WERI-Rb-1 (cell line): ENCODE measurements around the gene RGS6.

Source experiments
- DNase-seq: peaks from one replicate; pipeline ENCODE4 v3.0.0-alpha.2; 2020
- H3K27ac ChIP-seq: fragments of 250-450 bp; sonication (Bioruptor Pico); 2 replicates; pipeline ENCODE4 v1.5.1; 2020; ENCODE audit warnings: mild to moderate bottlenecking, moderate library complexity
- H3K27me3 ChIP-seq: fragments of 250-450 bp; sonication (Bioruptor Pico); 2 replicates; pipeline ENCODE4 v1.5.1; 2021; ENCODE audit warnings: mild to moderate bottlenecking, low read depth, moderate library complexity; ENCODE audit not compliant: insufficient read depth, severe bottlenecking
- H3K36me3 ChIP-seq: fragments of 250-450 bp; sonication (Bioruptor Pico); 2 replicates; pipeline ENCODE4 v1.5.1; 2020; ENCODE audit warnings: mild to moderate bottlenecking, moderate library complexity
- H3K4me3 ChIP-seq: 2 replicates; pipeline ENCODE4 v1.5.1; 2011; ENCODE audit warnings: low read depth, mild to moderate bottlenecking, control low read depth, low read length
- H3K9me3 ChIP-seq: fragments of 250-450 bp; sonication (Bioruptor Pico); 2 replicates; pipeline ENCODE4 v1.5.1; 2021; ENCODE audit warnings: mild to moderate bottlenecking, moderate library complexity; ENCODE audit not compliant: severe bottlenecking
- TF ChIP-seq, protein P1 (sequence below): IDR thresholded peaks from 2 replicates; pipeline ENCODE4 v1.5.1; 2011; ENCODE audit warnings: low read depth, mild to moderate bottlenecking, control low read depth, inconsistent platforms, low read length

Gene RGS6

GRCh38 chr14:72615451-72616121 is 683.4 kb downstream of the RGS6 start:
- no peak overlapping the region for H3K27ac ChIP-seq
- H3K9me3 ChIP-seq = no peaks in the 10 kb centered on the region
- no peak overlapping the region for H3K4me3 ChIP-seq
- H3K27me3 ChIP-seq = no peaks in the 10 kb centered on the region
- TF ChIP-seq, protein P1, sequence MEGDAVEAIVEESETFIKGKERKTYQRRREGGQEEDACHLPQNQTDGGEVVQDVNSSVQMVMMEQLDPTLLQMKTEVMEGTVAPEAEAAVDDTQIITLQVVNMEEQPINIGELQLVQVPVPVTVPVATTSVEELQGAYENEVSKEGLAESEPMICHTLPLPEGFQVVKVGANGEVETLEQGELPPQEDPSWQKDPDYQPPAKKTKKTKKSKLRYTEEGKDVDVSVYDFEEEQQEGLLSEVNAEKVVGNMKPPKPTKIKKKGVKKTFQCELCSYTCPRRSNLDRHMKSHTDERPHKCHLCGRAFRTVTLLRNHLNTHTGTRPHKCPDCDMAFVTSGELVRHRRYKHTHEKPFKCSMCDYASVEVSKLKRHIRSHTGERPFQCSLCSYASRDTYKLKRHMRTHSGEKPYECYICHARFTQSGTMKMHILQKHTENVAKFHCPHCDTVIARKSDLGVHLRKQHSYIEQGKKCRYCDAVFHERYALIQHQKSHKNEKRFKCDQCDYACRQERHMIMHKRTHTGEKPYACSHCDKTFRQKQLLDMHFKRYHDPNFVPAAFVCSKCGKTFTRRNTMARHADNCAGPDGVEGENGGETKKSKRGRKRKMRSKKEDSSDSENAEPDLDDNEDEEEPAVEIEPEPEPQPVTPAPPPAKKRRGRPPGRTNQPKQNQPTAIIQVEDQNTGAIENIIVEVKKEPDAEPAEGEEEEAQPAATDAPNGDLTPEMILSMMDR = no peak
- DNase-seq = no peak
- H3K36me3 ChIP-seq = no peaks in the 10 kb centered on the region
